HG02623 (cell line): ENCODE data around the gene BCAT1.
A peak's percentile ranks its signal among the peaks of the same experiment; 100 is the strongest.
"Not testable (repeated sequence)": the region's sequence is repeated elsewhere in the genome, so short reads cannot be mapped to it uniquely, and the experiment has no call there.

Experiments used
- ATAC-seq: cut with Tn5 transposase; IDR thresholded peaks from one replicate; pipeline ENCODE4 v1.9.1; 2021; ENCODE audit warnings: moderate library complexity; ENCODE audit not compliant: unreplicated experiment

The BCAT1 gene

GRCh38 chr12:24820872-24821271, 128.0 kb downstream of the BCAT1 start:
- ATAC-seq = no peak

GRCh38 chr12:24818351-24818750, 130.6 kb downstream of the BCAT1 start:
- no peak for ATAC-seq

GRCh38 chr12:24815114-24815423, 133.8 kb downstream of the BCAT1 start:
- peak; percentile 15 for ATAC-seq

GRCh38 chr12:24814379-24815113, 134.4 kb downstream of the BCAT1 start:
- peak; percentile 91 for ATAC-seq

GRCh38 chr12:24810378-24810777, 138.5 kb downstream of the BCAT1 start:
- no peak for ATAC-seq

- ATAC-seq = not testable (repeated sequence)
Measured at GRCh38 chr12:24809306-24809705, 139.6 kb downstream of the BCAT1 start.

GRCh38 chr12:24808651-24809050, 140.2 kb downstream of the BCAT1 start:
- no peak for ATAC-seq

GRCh38 chr12:24806386-24806785, 142.5 kb downstream of the BCAT1 start:
- ATAC-seq = no peak

GRCh38 chr12:24803430-24804245, 145.3 kb downstream of the BCAT1 start:
- no peak for ATAC-seq

- ATAC-seq = peak; percentile 88
Measured at GRCh38 chr12:24798335-24798734, 150.6 kb downstream of the BCAT1 start.

- no peak for ATAC-seq
Measured at GRCh38 chr12:24797901-24798300, 151.0 kb downstream of the BCAT1 start.

GRCh38 chr12:24796876-24797275, 152.0 kb downstream of the BCAT1 start:
- ATAC-seq = no peak

GRCh38 chr12:24795699-24796347, 153.1 kb downstream of the BCAT1 start:
- no peak for ATAC-seq

- ATAC-seq = no peak
Measured at GRCh38 chr12:24791622-24792021, 157.3 kb downstream of the BCAT1 start.

- ATAC-seq = no peak
Measured at GRCh38 chr12:24788886-24789285, 160.0 kb downstream of the BCAT1 start.

GRCh38 chr12:24780697-24781368, 168.1 kb downstream of the BCAT1 start:
- ATAC-seq = no peak

GRCh38 chr12:24778486-24779304, 170.2 kb downstream of the BCAT1 start:
- peak; percentile 82 for ATAC-seq

GRCh38 chr12:24777359-24777758, 171.5 kb downstream of the BCAT1 start:
- ATAC-seq = no peak

GRCh38 chr12:24776861-24777260, 172.0 kb downstream of the BCAT1 start:
- ATAC-seq = no peak

GRCh38 chr12:24775073-24775472, 173.8 kb downstream of the BCAT1 start:
- no peak for ATAC-seq
